ENCODE measurements around the gene AMFR.
A peak's percentile ranks its signal among the peaks of the same experiment; 100 is the strongest.

AMFR gene

GRCh38 chr16:56328276-56329022, 96.9 kb downstream of the AMFR start:
- DNase-seq: no peak

- no peak for DNase-seq
Measured at GRCh38 chr16:56327929-56328258, 97.5 kb downstream of the AMFR start.

- DNase-seq: no peak
Measured at GRCh38 chr16:56327071-56327928, 98.0 kb downstream of the AMFR start.

GRCh38 chr16:56325956-56326355, 99.4 kb downstream of the AMFR start:
- DNase-seq: no peak

DNA sequence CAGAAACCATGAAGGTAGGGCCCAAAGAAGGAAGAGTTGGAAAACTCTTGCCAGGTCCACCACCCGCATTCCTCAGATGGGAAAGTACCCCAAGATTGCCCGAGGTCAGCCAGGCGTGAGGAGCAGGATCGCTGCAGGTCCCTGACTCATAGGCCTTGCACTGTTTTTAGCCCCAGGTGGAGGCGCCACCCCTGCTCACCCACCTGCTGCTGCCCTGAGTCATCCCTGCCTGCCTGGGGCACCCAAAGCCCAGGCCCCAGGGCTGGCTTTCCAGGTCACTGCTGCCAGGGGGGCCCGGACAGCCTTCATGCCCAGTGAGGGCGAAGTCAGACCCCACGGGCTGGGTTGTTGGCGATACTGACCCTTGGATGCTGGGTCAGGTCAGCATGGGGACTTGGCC, 100.9 kb downstream of the AMFR start:
- no peak for DNase-seq

GRCh38 chr16:56321571-56321970, 103.8 kb downstream of the AMFR start:
- no peak for DNase-seq

- DNase-seq: no peak
Measured at GRCh38 chr16:56320811-56321558, 104.4 kb downstream of the AMFR start.

- no peak for DNase-seq
Measured at GRCh38 chr16:56320056-56320455, 105.3 kb downstream of the AMFR start.

GRCh38 chr16:56319376-56319775, 106.0 kb downstream of the AMFR start:
- no peak for DNase-seq

DNA sequence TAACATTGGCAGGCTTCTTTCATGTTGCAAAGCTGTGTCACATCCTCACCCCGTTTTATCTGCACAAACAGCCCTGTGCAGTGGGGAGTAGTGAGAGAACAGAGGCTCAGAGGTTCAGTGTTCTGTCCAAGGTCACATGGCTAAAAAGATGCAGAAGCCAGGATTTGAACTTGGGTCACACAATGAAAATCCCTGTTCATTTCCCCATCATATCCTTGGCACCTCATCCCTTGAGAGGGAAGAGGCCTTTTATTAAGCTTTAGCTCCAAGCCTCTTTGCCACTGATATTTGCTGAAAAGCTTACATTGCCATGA, 106.6 kb downstream of the AMFR start:
- no peak for DNase-seq

GRCh38 chr16:56317998-56318826, 107.1 kb downstream of the AMFR start:
- DNase-seq: peak; percentile 66

DNA sequence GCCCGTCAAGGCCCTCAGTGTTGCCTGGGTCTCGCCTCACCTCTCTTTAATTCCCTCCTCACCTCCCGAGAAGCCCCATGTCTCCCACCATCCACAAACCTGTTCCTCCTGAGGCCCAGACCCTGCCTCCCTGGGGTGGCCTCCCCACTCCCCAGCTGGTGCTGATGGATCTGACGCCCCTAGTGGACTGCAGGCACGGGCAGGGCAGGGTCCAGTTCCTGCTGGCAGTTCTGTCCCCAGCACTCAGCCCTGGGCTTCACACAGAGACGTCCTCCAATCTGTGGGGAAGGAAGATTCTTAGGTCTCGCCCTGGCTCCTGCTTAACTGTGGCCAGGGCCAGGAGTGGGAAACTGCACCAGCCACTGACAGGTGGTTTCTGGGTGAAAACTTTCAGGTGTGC, 108.8 kb downstream of the AMFR start:
- DNase-seq: no peak

GRCh38 chr16:56315955-56316354, 109.4 kb downstream of the AMFR start:
- no peak for DNase-seq

DNA sequence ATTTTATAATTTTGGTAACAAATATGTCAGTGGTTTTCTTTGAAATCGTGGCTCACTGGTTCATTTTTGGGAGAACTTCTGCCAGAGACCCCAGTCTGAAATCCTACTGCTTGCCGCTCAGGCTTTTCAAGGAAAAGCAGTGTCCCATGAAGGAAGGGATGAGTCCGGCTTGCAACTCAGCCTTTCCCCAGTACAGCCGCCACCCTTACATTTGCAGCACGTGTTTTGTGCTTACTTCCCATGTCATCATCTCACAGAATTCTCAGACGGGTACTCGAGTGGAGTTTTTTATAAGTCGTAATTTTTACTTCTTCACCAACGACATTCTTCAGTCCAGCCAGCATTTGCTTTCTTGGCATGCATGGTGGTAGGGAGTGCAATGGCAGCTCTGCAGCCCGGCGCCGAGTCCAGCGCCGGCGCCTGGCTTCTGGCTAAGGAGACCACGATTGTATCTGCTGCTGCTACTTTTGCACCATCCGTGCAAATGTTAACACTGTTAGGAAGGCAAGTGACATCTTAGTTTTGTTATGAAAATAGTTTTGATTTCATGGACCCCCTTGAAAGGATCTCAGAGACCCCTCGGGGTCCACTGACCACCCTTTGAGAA, 111.0 kb downstream of the AMFR start:
- no peak for DNase-seq

DNA sequence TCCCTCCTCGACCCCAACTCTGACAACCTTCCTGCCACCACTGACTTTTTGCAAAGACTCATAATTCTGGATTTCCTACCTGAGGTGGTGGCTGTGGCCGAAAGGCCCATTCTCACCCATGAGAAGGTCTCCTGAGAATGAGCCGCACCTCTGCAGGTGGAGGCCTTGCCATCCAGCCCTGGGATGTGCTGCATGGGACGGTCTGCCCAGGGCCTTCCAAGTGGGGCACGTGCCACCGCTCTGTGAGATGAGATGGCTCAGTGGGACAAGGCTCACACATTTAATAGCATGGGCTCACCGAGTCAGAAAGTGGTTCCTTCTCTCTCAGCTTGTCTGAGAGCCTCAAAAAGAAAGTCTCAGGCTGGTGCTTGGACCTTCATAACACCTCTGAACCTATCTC, 112.8 kb downstream of the AMFR start:
- no peak for DNase-seq

GRCh38 chr16:56312028-56312300, 113.4 kb downstream of the AMFR start:
- no peak for DNase-seq
